Brain microvascular endothelial cell (primary cell): ENCODE data around the gene SGIP1.

ENCODE experiments used
- DNase-seq: peaks from one replicate; pipeline ENCODE4 v3.0.0-alpha.2; 2020
- H3K27ac ChIP-seq: fragments of 250-450 bp; sonication (Bioruptor Pico); 2 replicates; pipeline ENCODE4 v1.5.1; 2020; ENCODE audit warnings: mild to moderate bottlenecking, moderate library complexity
- H3K27me3 ChIP-seq: fragments of 250-450 bp; sonication (Bioruptor Pico); replicated peaks from 2 replicates; pipeline ENCODE4 v1.5.1; 2020; ENCODE audit warnings: mild to moderate bottlenecking
- H3K36me3 ChIP-seq: fragments of 250-450 bp; sonication (Bioruptor Pico); replicated peaks from 2 replicates; pipeline ENCODE4 v1.5.1; 2020; ENCODE audit warnings: mild to moderate bottlenecking
- H3K4me3 ChIP-seq: 2 replicates; pipeline ENCODE4 v1.5.1; 2011; ENCODE audit warnings: low read depth, mild to moderate bottlenecking, control low read depth, low read length, moderate library complexity
- CTCF ChIP-seq: IDR thresholded peaks from 2 replicates; pipeline ENCODE4 v1.5.1; 2011; ENCODE audit warnings: low read depth, mild to moderate bottlenecking, moderate library complexity, low read length, control low read depth, inconsistent platforms; ENCODE audit errors: missing control alignments
- in situ Hi-C: cut with HindIII; loops from 2 replicates; pipeline ENCODE4 v1.10.0; 2017; ENCODE audit warnings: low sequenced_read_pairs, low pct_ligation_motif_present

The SGIP1 gene

GRCh38 chr1:66550243-66550642 is 16.3 kb downstream of the SGIP1 start:
- DNase-seq: no peak
- Histone ChIP-seq H3K27ac (no peak overlapping the region), H3K27me3 (no peaks in the 10 kb centered on the region), H3K36me3 (peaks cover 17% of the 10 kb centered on the region), H3K4me3 (no peak overlapping the region)
- TF ChIP-seq CTCF: no peak
- in situ Hi-C loops: no loop called here

GRCh38 chr1:66552287-66552686 is 18.3 kb downstream of the SGIP1 start:
- in situ Hi-C loops: no loop called here
- Histone ChIP-seq H3K27ac (no peak overlapping the region), H3K4me3 (no peak overlapping the region), H3K27me3 (no peaks in the 10 kb centered on the region), H3K36me3 (peaks cover 21% of the 10 kb centered on the region)
- DNase-seq: no peak
- TF ChIP-seq CTCF: no peak

- DNase-seq: no peak
- no peak overlapping the region for H3K27ac ChIP-seq
- in situ Hi-C loops: no loop called here
- peaks cover 21% of the 10 kb centered on the region for H3K36me3 ChIP-seq
- TF ChIP-seq CTCF: no peak
- H3K27me3 ChIP-seq: no peaks in the 10 kb centered on the region
- no peak overlapping the region for H3K4me3 ChIP-seq
Observed at GRCh38 chr1:66552829-66553228, 18.9 kb downstream of the SGIP1 start.

GRCh38 chr1:66553846-66554245 is 19.9 kb downstream of the SGIP1 start:
- Histone ChIP-seq H3K27me3 (no peaks in the 10 kb centered on the region), H3K27ac (no peak overlapping the region), H3K36me3 (peaks cover 21% of the 10 kb centered on the region), H3K4me3 (no peak overlapping the region)
- no peak for TF ChIP-seq CTCF
- no peak for DNase-seq
- in situ Hi-C loops: no loop called here

GRCh38 chr1:66556161-66556611 is 22.2 kb downstream of the SGIP1 start:
- Histone ChIP-seq H3K27ac (no peak overlapping the region), H3K36me3 (peaks cover 21% of the 10 kb centered on the region), H3K27me3 (no peaks in the 10 kb centered on the region), H3K4me3 (no peak overlapping the region)
- no peak for TF ChIP-seq CTCF
- no peak for DNase-seq
- in situ Hi-C loops: no loop called here

GRCh38 chr1:66557157-66557556 is 23.2 kb downstream of the SGIP1 start:
- no peaks in the 10 kb centered on the region for H3K27me3 ChIP-seq
- no peak overlapping the region for H3K4me3 ChIP-seq
- peaks cover 16% of the 10 kb centered on the region for H3K36me3 ChIP-seq
- no peak for TF ChIP-seq CTCF
- no peak overlapping the region for H3K27ac ChIP-seq
- in situ Hi-C loops: no loop called here
- no peak for DNase-seq
